ENCODE data around the gene DOCK2.
"Not testable (repeated sequence)": the region's sequence is repeated elsewhere in the genome, so short reads cannot be mapped to it uniquely, and the experiment has no call there.

- not testable (repeated sequence) for TF ChIP-seq CTCF (IDR thresholded peaks at IDR 0.05); EZH2 (IDR thresholded peaks at IDR 0.05; ENCODE audit: borderline replicate concordance, insufficient read depth, low read depth, low read length, poor library complexity, severe bottlenecking)
These were observed 12.8 kb upstream of the DOCK2 start for GRCh38 chr5:169624307-169624706.
